GM18519 (cell line): ENCODE results near the gene HDAC1.
"Not testable (repeated sequence)": the region's sequence is repeated elsewhere in the genome, so short reads cannot be mapped to it uniquely, and the experiment has no call there.

Experiments
- ATAC-seq: cut with Tn5 transposase; IDR thresholded peaks from one replicate; pipeline ENCODE4 v1.9.1; 2021; ENCODE audit warnings: mild to moderate bottlenecking, moderate library complexity; ENCODE audit not compliant: unreplicated experiment, low FRiP score

Gene HDAC1

GRCh38 chr1:32291708-32292538 is at the start of gene HDAC1:
TSS of gene HDAC1 (plus strand) at chr1:32292083. CDS start at chr1:32292170, 87 bp downstream.
- peak; percentile 94 for ATAC-seq

GRCh38 chr1:32242341-32242851 is 49.5 kb upstream of the HDAC1 start:
- no peak for ATAC-seq

GRCh38 chr1:32246888-32247273 is 45.0 kb upstream of the HDAC1 start, which contains the start of gene FAM167B:
TSS of gene FAM167B (plus strand) at chr1:32247222. CDS start at chr1:32247422, 200 bp downstream.
- no peak for ATAC-seq

GRCh38 chr1:32247452-32247851 is 44.4 kb upstream of the HDAC1 start:
- no peak for ATAC-seq

GRCh38 chr1:32247983-32248889 is 43.6 kb upstream of the HDAC1 start:
- ATAC-seq: no peak

- no peak for ATAC-seq
These were observed 41.9 kb upstream of the HDAC1 start for GRCh38 chr1:32249831-32250525.

- no peak for ATAC-seq
These were observed 40.8 kb upstream of the HDAC1 start, which contains the start of gene LCK for GRCh38 chr1:32250893-32251716. TSS of gene LCK (plus strand) at chr1:32251265. CDS start at chr1:32274330, 23,065 bp downstream.

- ATAC-seq: no peak
These were observed 36.5 kb upstream of the HDAC1 start for GRCh38 chr1:32255072-32256071.

GRCh38 chr1:32256473-32257226 is 35.2 kb upstream of the HDAC1 start:
- no peak for ATAC-seq

GRCh38 chr1:32257227-32257508 is 34.7 kb upstream of the HDAC1 start:
- ATAC-seq: no peak

GRCh38 chr1:32263236-32263593 is 28.7 kb upstream of the HDAC1 start:
- not testable (repeated sequence) for ATAC-seq

- ATAC-seq: no peak
These were observed 28.1 kb upstream of the HDAC1 start for GRCh38 chr1:32263744-32264143.

- no peak for ATAC-seq
These were observed 26.0 kb upstream of the HDAC1 start for GRCh38 chr1:32265846-32266245.

- no peak for ATAC-seq
These were observed 24.8 kb upstream of the HDAC1 start for GRCh38 chr1:32266921-32267591.

GRCh38 chr1:32269744-32270143 is 22.1 kb upstream of the HDAC1 start:
- ATAC-seq: no peak

GRCh38 chr1:32272557-32273390 is 19.1 kb upstream of the HDAC1 start:
- ATAC-seq: no peak
